Panc1 (cell line): ENCODE results near the gene CD83. TPM values are rescaled to one million over a fixed set of nuclear protein-coding genes. Genes with fewer than 3 reads are reported as not detected.

ENCODE experiments used
- ATAC-seq: fragments of 200-7000 bp; cut with Tn5 transposase; 2 replicates; pipeline ENCODE4 v1.9.1; 2020; ENCODE audit warnings: mild to moderate bottlenecking, moderate library complexity
- Bru-seq: library from RNA; stranded (reverse); fragments of 400-500 nt; gene quantifications from one replicate; lab custom pipeline; 2021; lab: Mats Ljungman, UMichigan
- BruChase-seq, 2 experiments: library from RNA; stranded (reverse); fragments of 400-500 nt; gene quantifications; one replicate each; lab custom pipeline; 2021; lab: Mats Ljungman, UMichigan
- BruUV-seq: library from RNA; stranded (reverse); fragments of 400-500 nt; replicated peaks from 2 replicates; lab custom pipeline; 2021; lab: Mats Ljungman, UMichigan
- CTCF ChIA-PET: fragments of 300-600 bp; sonication (Branson Sonifier 250); formaldehyde crosslinking; loops from one replicate; lab custom pipeline; 2022; ENCODE audit warnings: antibody characterized with exemption; lab: Charles Lee
- POLR2A ChIA-PET: fragments of 300-600 bp; sonication (Branson Sonifier 250); formaldehyde crosslinking; loops from one replicate; lab custom pipeline; 2022; ENCODE audit warnings: antibody characterized with exemption; lab: Charles Lee
- DNase-seq: peaks from one replicate; pipeline ENCODE4 v3.0.0-alpha.2; 2010; ENCODE audit warnings: low read depth, low spot score
- H3K27ac ChIP-seq: 2 replicates; pipeline ENCODE4 v1.5.1; 2011; ENCODE audit warnings: mild to moderate bottlenecking, low read length, inconsistent platforms
- H3K27me3 ChIP-seq: fragments of 200-500 bp; sonication (Bioruptor generic); 2 replicates; pipeline ENCODE4 v1.6.0; 2014; ENCODE audit warnings: low read length, inconsistent platforms; ENCODE audit not compliant: control insufficient read depth, insufficient read depth
- H3K36me3 ChIP-seq: fragments of 200-500 bp; sonication (Bioruptor generic); 2 replicates; pipeline ENCODE4 v1.5.1; 2014; ENCODE audit warnings: inconsistent platforms, mild to moderate bottlenecking, low read length, moderate library complexity; ENCODE audit not compliant: control insufficient read depth, insufficient read depth
- H3K4me1 ChIP-seq: 2 replicates; pipeline ENCODE4 v1.5.1; 2011; ENCODE audit warnings: inconsistent platforms, mild to moderate bottlenecking, low read length, moderate library complexity; ENCODE audit not compliant: control insufficient read depth, insufficient read depth
- H3K4me3 ChIP-seq, 2 experiments: 2 replicates each; pipeline ENCODE4 v1.5.1; 2011 to 2012; ENCODE audit warnings: low read depth in 2 of 2, low read length in 2 of 2, mild to moderate bottlenecking in 2 of 2, inconsistent platforms in 1 of 2, moderate library complexity in 1 of 2
- H3K9me3 ChIP-seq: fragments of 200-500 bp; sonication (Bioruptor generic); 2 replicates; pipeline ENCODE4 v1.5.1; 2014; ENCODE audit warnings: low read depth, mild to moderate bottlenecking, inconsistent platforms, low read length, moderate library complexity; ENCODE audit not compliant: control insufficient read depth, insufficient read depth
- POLR2AphosphoS5 ChIP-seq: IDR thresholded peaks from 2 replicates; pipeline ENCODE4 v1.6.1; 2012; ENCODE audit warnings: mild to moderate bottlenecking, low read depth, low read length, moderate library complexity
- SIN3A ChIP-seq: IDR thresholded peaks from 2 replicates; pipeline ENCODE4 v1.6.1; 2012; ENCODE audit warnings: low read depth, mild to moderate bottlenecking, low read length, moderate library complexity, borderline replicate concordance; ENCODE audit not compliant: insufficient read depth
- TCF7L2 ChIP-seq: IDR thresholded peaks from 2 replicates; pipeline ENCODE4 v1.6.1; 2011; ENCODE audit warnings: mild to moderate bottlenecking, low read depth, low read length, inconsistent platforms
- in situ Hi-C: cut with HindIII; loops from 2 replicates; pipeline ENCODE4 v1.10.0; 2016; ENCODE audit warnings: low sequenced_read_pairs, low pct_unique_long_range_greater_than_20kb
- intact Hi-C: fragments of 100-400 bp; cut with micrococcal nuclease; formaldehyde crosslinking; loops from one replicate; pipeline ENCODE4 v1.10.0; 2022; ENCODE audit not compliant: unreplicated experiment
- long read RNA-seq: library from polyadenylated mRNA; unstranded; transcript quantifications from one replicate; pipeline ENCODE4 v2.0.0, GENCODE V29; 2021; ENCODE audit not compliant: unreplicated experiment
- polyA plus RNA-seq: library from polyadenylated mRNA; unstranded; fragments of >200 nt; gene quantifications from one replicate; pipeline ENCODE4 v1.2.1, GENCODE V29; 2012; ENCODE audit warnings: missing spikeins; ENCODE audit not compliant: insufficient read length
- total RNA-seq: library from RNA; stranded (reverse); gene quantifications from one replicate; pipeline ENCODE4 v1.2.1, GENCODE V29; 2021; ENCODE audit not compliant: unreplicated experiment
- TF ChIP-seq, protein P1 (sequence below): fragments of 450-650 bp; IDR thresholded peaks from 2 replicates; pipeline ENCODE4 v1.5.1; 2017; ENCODE audit warnings: mild to moderate bottlenecking
- TF ChIP-seq, protein P2 (sequence below), 2 experiments: IDR thresholded peaks; 2 replicates each; pipeline ENCODE4 v1.6.1; 2011 to 2012; ENCODE audit warnings: low read depth in 2 of 2, control low read depth in 1 of 2, low read length in 1 of 2, mild to moderate bottlenecking in 1 of 2, moderate library complexity in 1 of 2; ENCODE audit not compliant: insufficient read depth in 1 of 2

CD83 gene, protein sequence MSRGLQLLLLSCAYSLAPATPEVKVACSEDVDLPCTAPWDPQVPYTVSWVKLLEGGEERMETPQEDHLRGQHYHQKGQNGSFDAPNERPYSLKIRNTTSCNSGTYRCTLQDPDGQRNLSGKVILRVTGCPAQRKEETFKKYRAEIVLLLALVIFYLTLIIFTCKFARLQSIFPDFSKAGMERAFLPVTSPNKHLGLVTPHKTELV
- total RNA-seq (5.3 TPM), Bru-seq, nascent RNA (percentile 50 among the genes with signal in this experiment), BruChase-seq, experiment 1, labeled RNA remaining after a 2-hour chase (percentile 51 among the genes with signal in this experiment), BruChase-seq, experiment 2, labeled RNA remaining after a 6-hour chase (percentile 57 among the genes with signal in this experiment)
- polyA plus RNA-seq, result 5.6 TPM
- long read RNA-seq, transcript CD83-201 (5 exons, 2,471 nt), result major isoform, 8 of 15 reads
- long read RNA-seq, partial matches to known transcripts, result 5 of 15 reads
- long read RNA-seq, other reads (novel, unspliced or antisense), result 2 of 15 reads

DNA sequence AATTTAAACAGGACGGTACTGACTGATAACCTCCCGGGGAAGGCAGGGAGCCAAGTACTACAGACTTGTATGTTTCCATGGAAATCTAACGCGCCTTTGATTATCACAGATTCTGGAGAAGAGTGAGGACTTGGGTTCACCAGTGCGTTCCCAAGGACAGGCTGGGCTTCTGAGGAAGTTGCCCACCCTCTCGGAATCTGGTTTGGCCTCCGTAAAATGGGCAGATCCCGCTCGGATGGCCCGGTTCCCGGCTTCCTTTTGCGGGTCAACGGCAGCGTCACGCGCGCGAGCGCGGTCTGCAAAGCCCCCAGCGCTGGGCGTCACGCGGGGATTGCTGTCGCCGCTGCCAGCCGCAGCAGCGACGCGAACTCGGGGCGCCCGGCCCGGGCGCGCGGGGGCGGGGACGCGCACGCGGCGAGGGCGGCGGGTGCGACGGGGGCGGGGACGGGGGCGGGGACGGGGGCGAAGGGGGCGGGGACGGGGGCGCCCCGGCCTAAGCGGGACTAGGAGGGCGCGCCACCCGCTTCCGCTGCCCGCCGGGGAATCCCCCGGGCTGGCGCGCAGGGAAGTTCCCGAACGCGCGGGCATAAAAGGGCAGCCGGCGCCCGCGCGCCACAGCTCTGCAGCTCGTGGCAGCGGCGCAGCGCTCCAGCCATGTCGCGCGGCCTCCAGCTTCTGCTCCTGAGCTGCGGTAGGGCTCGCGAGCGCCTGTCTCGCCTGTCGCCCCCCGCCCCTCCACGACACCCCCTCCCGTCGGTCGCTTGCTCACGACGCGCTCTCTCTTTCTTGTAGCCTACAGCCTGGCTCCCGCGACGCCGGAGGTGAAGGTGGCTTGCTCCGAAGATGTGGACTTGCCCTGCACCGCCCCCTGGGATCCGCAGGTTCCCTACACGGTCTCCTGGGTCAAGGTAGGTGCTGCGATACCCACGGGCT lies at the start of gene CD83:
CD83 (plus strand) TSS at position 615 of the 933 bp plus-strand sequence; CDS start at position 655, 40 bp downstream.
- no peaks in the 10 kb centered on the region for H3K9me3 ChIP-seq

DNA sequence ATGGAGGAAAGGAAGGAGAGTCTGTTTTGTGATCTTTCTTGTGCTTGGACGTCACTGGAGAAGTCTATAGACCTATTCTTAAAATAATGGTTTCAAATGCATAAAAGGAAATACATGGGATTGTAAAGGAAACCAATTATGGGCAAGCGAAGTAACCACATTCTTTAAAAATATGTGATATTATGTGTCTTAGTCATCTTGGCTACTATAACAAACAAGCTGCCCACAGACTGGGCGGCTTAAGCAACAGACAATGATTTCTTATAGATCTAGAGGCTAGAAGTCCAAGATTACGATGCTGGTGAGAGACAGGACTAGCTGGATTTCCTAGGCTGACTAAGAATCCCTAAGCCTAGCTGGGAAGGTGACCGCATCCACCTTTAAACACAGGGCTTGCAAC lies 49.4 kb upstream of the CD83 start:
- Histone ChIP-seq H3K27me3 (no peaks in the 10 kb centered on the region), H3K4me3 (no peak overlapping the region), H3K9me3 (no peaks in the 10 kb centered on the region), H3K27ac (no peak overlapping the region), H3K4me1 (no peaks in the 10 kb centered on the region), H3K36me3 (no peaks in the 10 kb centered on the region)
- in situ Hi-C loops, result no loop called here
- ChIA-PET CTCF (interaction anchor here (0.6 to 0.8 kb wide), 2 partner anchors 22 to 1457 kb away, joined by 3 read pairs; no protein-coding TSS in a partner anchor), POLR2A (interaction anchor here (0.6 kb wide), 1 partner anchor 34 kb away, joined by 3 read pairs; no protein-coding TSS in a partner anchor)
- TF ChIP-seq SIN3A (no peak), TCF7L2 (no peak), POLR2AphosphoS5 (no peak)
- TF ChIP-seq, protein P1, sequence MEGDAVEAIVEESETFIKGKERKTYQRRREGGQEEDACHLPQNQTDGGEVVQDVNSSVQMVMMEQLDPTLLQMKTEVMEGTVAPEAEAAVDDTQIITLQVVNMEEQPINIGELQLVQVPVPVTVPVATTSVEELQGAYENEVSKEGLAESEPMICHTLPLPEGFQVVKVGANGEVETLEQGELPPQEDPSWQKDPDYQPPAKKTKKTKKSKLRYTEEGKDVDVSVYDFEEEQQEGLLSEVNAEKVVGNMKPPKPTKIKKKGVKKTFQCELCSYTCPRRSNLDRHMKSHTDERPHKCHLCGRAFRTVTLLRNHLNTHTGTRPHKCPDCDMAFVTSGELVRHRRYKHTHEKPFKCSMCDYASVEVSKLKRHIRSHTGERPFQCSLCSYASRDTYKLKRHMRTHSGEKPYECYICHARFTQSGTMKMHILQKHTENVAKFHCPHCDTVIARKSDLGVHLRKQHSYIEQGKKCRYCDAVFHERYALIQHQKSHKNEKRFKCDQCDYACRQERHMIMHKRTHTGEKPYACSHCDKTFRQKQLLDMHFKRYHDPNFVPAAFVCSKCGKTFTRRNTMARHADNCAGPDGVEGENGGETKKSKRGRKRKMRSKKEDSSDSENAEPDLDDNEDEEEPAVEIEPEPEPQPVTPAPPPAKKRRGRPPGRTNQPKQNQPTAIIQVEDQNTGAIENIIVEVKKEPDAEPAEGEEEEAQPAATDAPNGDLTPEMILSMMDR, result no peak
- TF ChIP-seq, protein P2, sequence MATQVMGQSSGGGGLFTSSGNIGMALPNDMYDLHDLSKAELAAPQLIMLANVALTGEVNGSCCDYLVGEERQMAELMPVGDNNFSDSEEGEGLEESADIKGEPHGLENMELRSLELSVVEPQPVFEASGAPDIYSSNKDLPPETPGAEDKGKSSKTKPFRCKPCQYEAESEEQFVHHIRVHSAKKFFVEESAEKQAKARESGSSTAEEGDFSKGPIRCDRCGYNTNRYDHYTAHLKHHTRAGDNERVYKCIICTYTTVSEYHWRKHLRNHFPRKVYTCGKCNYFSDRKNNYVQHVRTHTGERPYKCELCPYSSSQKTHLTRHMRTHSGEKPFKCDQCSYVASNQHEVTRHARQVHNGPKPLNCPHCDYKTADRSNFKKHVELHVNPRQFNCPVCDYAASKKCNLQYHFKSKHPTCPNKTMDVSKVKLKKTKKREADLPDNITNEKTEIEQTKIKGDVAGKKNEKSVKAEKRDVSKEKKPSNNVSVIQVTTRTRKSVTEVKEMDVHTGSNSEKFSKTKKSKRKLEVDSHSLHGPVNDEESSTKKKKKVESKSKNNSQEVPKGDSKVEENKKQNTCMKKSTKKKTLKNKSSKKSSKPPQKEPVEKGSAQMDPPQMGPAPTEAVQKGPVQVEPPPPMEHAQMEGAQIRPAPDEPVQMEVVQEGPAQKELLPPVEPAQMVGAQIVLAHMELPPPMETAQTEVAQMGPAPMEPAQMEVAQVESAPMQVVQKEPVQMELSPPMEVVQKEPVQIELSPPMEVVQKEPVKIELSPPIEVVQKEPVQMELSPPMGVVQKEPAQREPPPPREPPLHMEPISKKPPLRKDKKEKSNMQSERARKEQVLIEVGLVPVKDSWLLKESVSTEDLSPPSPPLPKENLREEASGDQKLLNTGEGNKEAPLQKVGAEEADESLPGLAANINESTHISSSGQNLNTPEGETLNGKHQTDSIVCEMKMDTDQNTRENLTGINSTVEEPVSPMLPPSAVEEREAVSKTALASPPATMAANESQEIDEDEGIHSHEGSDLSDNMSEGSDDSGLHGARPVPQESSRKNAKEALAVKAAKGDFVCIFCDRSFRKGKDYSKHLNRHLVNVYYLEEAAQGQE (IDR thresholded peaks at IDR 0.05; ENCODE audit: insufficient read depth in 1 of 2, low read depth in 2 of 2, low read length in 1 of 2), result no peak
- DNase-seq (no peak), ATAC-seq (no peak)
- BruUV-seq, result no TSS peak
- intact Hi-C loops, result loop anchor here (5.0 kb wide), 1 partner anchor 271 kb away; no protein-coding TSS in a partner anchor

More for the DNA sequence above, at the start of gene CD83:
- ATAC-seq (peak; percentile 95), DNase-seq (no peak)
- ChIA-PET CTCF (no interaction called here), POLR2A (no interaction called here)
- H3K27ac ChIP-seq, result peak within 1 kb of the TSS; percentile 73
- H3K4me3 ChIP-seq, result peak within 1 kb of the TSS; percentile 66 to 69
- no TSS peak for BruUV-seq
- intact Hi-C loops, result no loop called here
- H3K27me3 ChIP-seq, result no peaks in the 10 kb centered on the region
- H3K4me1 ChIP-seq, result no peaks in the 10 kb centered on the region
- in situ Hi-C loops, result no loop called here
- no peaks in the 10 kb centered on the region for H3K36me3 ChIP-seq
- TF ChIP-seq, protein P1, result peak; percentile 61
- TF ChIP-seq, protein P2 (IDR thresholded peaks at IDR 0.05; ENCODE audit: insufficient read depth in 1 of 2, low read depth in 2 of 2, low read length in 1 of 2), result no peak
